ENCODE data around the gene TPSD1. TPM values are rescaled to one million over a fixed set of nuclear protein-coding genes. Genes with fewer than 3 reads are reported as not detected.

The TPSD1 gene
- polyA plus RNA-seq, 1 of the 3 experiments (the other 2 are of a cell fraction) = not detected

- Histone ChIP-seq H3K9me2 (no peaks in the 10 kb centered on the region), H2AFZ (ENCODE audit: low read depth) (no peak overlapping the region), H3K36me3 (replicated peaks in 1 of 2; ENCODE audit: control insufficient read depth in 1 of 2, insufficient read depth in 2 of 2, low read length in 1 of 2) (no peaks in the 10 kb centered on the region), H3K9ac (no peak overlapping the region), H3K4me2 (no peak overlapping the region), H3K4me3 (ENCODE audit: low read depth in 2 of 2, low read length in 1 of 2) (no peak overlapping the region), H4K20me1 (ENCODE audit: insufficient read depth) (no peaks in the 10 kb centered on the region), H3K79me2 (ENCODE audit: insufficient read depth) (no peaks in the 10 kb centered on the region), H3K9me3 (no peaks in the 10 kb centered on the region), H3K27ac (ENCODE audit: low read depth in 2 of 2, low read length in 1 of 2) (no peak overlapping the region), H3K27me3 (ENCODE audit: insufficient read depth) (peaks cover 17% of the 10 kb centered on the region; the same call in 1 of the 2 replicates), H3F3A (replicated peaks; ENCODE audit: insufficient read depth) (peaks cover 3% of the 10 kb centered on the region), H3K4me1 (ENCODE audit: control insufficient read depth in 1 of 2, insufficient read depth in 2 of 2, low read depth in 1 of 2, low read length in 1 of 2) (0 out of 4 replicates have a peak, but pooled peaks cover 0 to 3% of the 10 kb centered on the region in 2 experiments)
- ChIA-PET CTCF (interaction anchor here (0.7 to 4.1 kb wide), 13 partner anchors 9 to 56 kb away, joined by 3 to 60 read pairs (median 5); partner anchors contain the start of gene UBE2I), POLR2A (no interaction called here)
- 52% methylated on average over 12 of the region's 12 CpGs for WGBS (ENCODE audit: low lambda C conversion rate)
- DNase-seq = no peak
- TF ChIP-seq EZH2phosphoT487 (IDR thresholded peaks at IDR 0.05; ENCODE audit: borderline replicate concordance, low read depth) (no peak), ELF1 (IDR thresholded peaks at IDR 0.05) (no peak), ZBTB33 (IDR thresholded peaks at IDR 0.05; ENCODE audit: borderline replicate concordance, low read depth) (no peak), USF2 (IDR thresholded peaks at IDR 0.05; ENCODE audit: borderline replicate concordance, low read depth, low read length) (no peak), GABPA (IDR thresholded peaks at IDR 0.05; ENCODE audit: low read depth) (no peak), REST (IDR thresholded peaks at IDR 0.05; ENCODE audit: low read depth, low read length) (no peak), YY1 (IDR thresholded peaks at IDR 0.05; ENCODE audit: low read depth) (no peak), RXRA (IDR thresholded peaks at IDR 0.05; ENCODE audit: borderline replicate concordance, low read depth) (no peak), JUND (IDR thresholded peaks at IDR 0.05) (no peak), RCOR1 (IDR thresholded peaks at IDR 0.05; ENCODE audit: low read length) (no peak)
Observed at GRCh38 chr16:1299868-1300203, 44.0 kb downstream of the TPSD1 start.
